GM06990 (cell line): Measurements from ENCODE around the gene RAB4A.

Experiments
- DNase-seq: peaks from one replicate; pipeline ENCODE4 v3.0.0-alpha.2; 2011; ENCODE audit not compliant: insufficient read length; ENCODE audit errors: extremely low read depth
- H3K27me3 ChIP-seq: replicated peaks from 2 replicates; pipeline ENCODE4 v1.6.0; 2011; ENCODE audit warnings: low read length; ENCODE audit not compliant: control insufficient read depth, insufficient read depth
- H3K36me3 ChIP-seq: 2 replicates; pipeline ENCODE4 v1.5.1; 2011; ENCODE audit warnings: low read length; ENCODE audit not compliant: control insufficient read depth, insufficient read depth
- H3K4me3 ChIP-seq: replicated peaks from 2 replicates; pipeline ENCODE4 v1.5.1; 2011; ENCODE audit warnings: low read depth, mild to moderate bottlenecking, control low read depth, low read length
- TF ChIP-seq, protein P1 (sequence below): IDR thresholded peaks from 2 replicates; pipeline ENCODE4 v1.5.1; 2011; ENCODE audit warnings: low read length, control low read depth, mild to moderate bottlenecking, inconsistent platforms; ENCODE audit not compliant: insufficient read depth, poor library complexity, severe bottlenecking

Gene RAB4A

DNA sequence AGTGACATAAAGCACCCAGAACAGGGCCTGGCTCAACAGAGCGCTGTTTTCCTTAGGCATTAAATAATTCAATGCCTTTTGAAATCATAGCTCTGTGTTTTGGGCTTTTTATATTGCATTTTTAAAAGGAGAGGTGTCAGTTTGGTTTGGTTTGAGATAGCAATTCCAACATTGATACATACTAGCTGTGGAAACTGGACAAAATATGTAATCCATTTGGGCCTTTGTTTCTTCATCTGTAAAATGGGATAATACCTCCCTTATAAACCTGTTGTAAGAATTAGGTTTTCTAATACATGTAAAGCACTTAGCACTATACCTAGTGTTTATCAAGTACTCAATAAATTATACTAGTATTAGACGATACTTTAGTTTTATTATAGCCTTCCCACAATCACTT, 8.7 kb upstream of the RAB4A start:
- Histone ChIP-seq H3K36me3 (no peaks in the 10 kb centered on the region), H3K27me3 (no peaks in the 10 kb centered on the region), H3K4me3 (no peak overlapping the region)
- TF ChIP-seq, protein P1, sequence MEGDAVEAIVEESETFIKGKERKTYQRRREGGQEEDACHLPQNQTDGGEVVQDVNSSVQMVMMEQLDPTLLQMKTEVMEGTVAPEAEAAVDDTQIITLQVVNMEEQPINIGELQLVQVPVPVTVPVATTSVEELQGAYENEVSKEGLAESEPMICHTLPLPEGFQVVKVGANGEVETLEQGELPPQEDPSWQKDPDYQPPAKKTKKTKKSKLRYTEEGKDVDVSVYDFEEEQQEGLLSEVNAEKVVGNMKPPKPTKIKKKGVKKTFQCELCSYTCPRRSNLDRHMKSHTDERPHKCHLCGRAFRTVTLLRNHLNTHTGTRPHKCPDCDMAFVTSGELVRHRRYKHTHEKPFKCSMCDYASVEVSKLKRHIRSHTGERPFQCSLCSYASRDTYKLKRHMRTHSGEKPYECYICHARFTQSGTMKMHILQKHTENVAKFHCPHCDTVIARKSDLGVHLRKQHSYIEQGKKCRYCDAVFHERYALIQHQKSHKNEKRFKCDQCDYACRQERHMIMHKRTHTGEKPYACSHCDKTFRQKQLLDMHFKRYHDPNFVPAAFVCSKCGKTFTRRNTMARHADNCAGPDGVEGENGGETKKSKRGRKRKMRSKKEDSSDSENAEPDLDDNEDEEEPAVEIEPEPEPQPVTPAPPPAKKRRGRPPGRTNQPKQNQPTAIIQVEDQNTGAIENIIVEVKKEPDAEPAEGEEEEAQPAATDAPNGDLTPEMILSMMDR, result no peak
- no peak for DNase-seq

- TF ChIP-seq, protein P1, result no peak
- no peaks in the 10 kb centered on the region for H3K27me3 ChIP-seq
- no peak overlapping the region for H3K4me3 ChIP-seq
- no peak for DNase-seq
- H3K36me3 ChIP-seq, result no peaks in the 10 kb centered on the region
These were observed 7.7 kb upstream of the RAB4A start for GRCh38 chr1:229263254-229263653.

DNA sequence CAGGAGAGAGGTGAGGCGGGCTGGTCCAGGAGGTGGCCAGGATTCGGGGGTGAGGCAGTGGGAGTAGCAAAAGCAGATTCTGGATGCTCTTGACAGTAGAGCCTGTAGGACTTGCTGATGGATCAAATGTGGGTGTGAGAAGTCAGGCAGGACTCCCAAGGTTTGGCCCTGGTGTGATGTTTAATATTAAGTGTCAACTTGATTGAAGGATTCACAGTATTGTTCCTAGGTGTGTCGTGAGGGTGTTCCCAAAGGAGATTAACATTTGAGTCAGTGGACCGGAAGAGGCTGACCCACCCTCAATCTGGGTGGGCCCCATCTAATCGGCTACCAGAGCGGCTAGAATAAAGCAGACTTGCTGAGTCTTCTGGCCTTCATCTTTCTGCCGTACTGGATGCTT, 6.8 kb upstream of the RAB4A start:
- Histone ChIP-seq H3K36me3 (no peaks in the 10 kb centered on the region), H3K4me3 (no peak overlapping the region), H3K27me3 (no peaks in the 10 kb centered on the region)
- TF ChIP-seq, protein P1, result no peak
- DNase-seq, result no peak

- Histone ChIP-seq H3K36me3 (no peaks in the 10 kb centered on the region), H3K4me3 (no peak overlapping the region), H3K27me3 (no peaks in the 10 kb centered on the region)
- TF ChIP-seq, protein P1, result no peak
- no peak for DNase-seq
These were observed 6.4 kb upstream of the RAB4A start for GRCh38 chr1:229264487-229264886.

GRCh38 chr1:229266274-229266673, 4.6 kb upstream of the RAB4A start:
- H3K4me3 ChIP-seq, result no peak overlapping the region
- TF ChIP-seq, protein P1, result no peak
- no peaks in the 10 kb centered on the region for H3K27me3 ChIP-seq
- no peaks in the 10 kb centered on the region for H3K36me3 ChIP-seq
- DNase-seq, result no peak

DNA sequence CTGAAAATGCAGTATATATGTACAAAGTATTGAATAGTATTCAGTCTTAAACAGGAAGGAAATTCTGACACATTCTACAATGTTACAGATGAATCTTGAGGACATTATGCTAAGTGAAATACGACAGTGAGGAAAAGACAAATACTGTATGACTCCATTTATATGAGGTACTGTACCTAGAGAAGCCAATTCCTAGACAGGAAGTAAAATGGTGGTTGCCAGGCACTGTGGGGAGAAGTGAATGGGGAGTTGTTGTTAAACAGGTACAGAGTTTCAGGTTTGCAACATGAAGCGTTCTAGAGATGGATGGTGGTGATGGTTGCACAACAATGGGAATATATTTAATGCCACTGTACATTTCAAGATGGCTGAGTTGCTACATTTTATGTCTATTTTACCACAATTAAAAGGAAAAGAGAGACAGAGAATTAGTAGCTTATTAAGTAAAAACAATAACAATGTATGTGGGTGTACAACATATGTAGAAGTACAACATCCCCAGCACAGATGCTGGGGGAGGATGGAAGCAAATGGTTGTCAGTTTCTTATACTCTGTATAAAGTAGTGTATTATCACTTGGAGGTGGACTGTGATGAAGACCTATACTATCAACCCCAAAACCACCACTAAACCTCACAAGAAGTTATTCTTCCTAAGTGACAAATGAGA, 3.9 kb upstream of the RAB4A start:
- DNase-seq, result no peak
- Histone ChIP-seq H3K4me3 (no peak overlapping the region), H3K27me3 (no peaks in the 10 kb centered on the region), H3K36me3 (no peaks in the 10 kb centered on the region)
- TF ChIP-seq, protein P1, result no peak
